HG02885 (cell line): ENCODE results near the gene GRIP2.
"Not testable (repeated sequence)": the region's sequence is repeated elsewhere in the genome, so short reads cannot be mapped to it uniquely, and the experiment has no call there.

Experiments used
- ATAC-seq: cut with Tn5 transposase; IDR thresholded peaks from one replicate; pipeline ENCODE4 v1.9.1; 2021; ENCODE audit warnings: mild to moderate bottlenecking; ENCODE audit not compliant: unreplicated experiment, poor library complexity

The GRIP2 gene

GRCh38 chr3:14523792-14524191 is 16.4 kb downstream of the GRIP2 start:
- ATAC-seq: no peak

GRCh38 chr3:14522768-14523167 is 17.4 kb downstream of the GRIP2 start:
- ATAC-seq: no peak

GRCh38 chr3:14522129-14522691 is 17.9 kb downstream of the GRIP2 start:
- ATAC-seq: no peak

GRCh38 chr3:14521611-14522010 is 18.5 kb downstream of the GRIP2 start:
- ATAC-seq: no peak

- ATAC-seq: no peak
Observed at GRCh38 chr3:14520967-14521366, 19.2 kb downstream of the GRIP2 start.

GRCh38 chr3:14520149-14520548 is 20.0 kb downstream of the GRIP2 start:
- no peak for ATAC-seq

- ATAC-seq: no peak
Observed at GRCh38 chr3:14519406-14519805, 20.7 kb downstream of the GRIP2 start.

- no peak for ATAC-seq
Observed at GRCh38 chr3:14518893-14519292, 21.2 kb downstream of the GRIP2 start.

- ATAC-seq: no peak
Observed at GRCh38 chr3:14518432-14518802, 21.7 kb downstream of the GRIP2 start.

GRCh38 chr3:14517601-14518431 is 22.3 kb downstream of the GRIP2 start:
- ATAC-seq: no peak

- ATAC-seq: no peak
Observed at GRCh38 chr3:14516738-14517345, 23.3 kb downstream of the GRIP2 start.

- not testable (repeated sequence) for ATAC-seq
Observed at GRCh38 chr3:14515526-14515925, 24.6 kb downstream of the GRIP2 start.

GRCh38 chr3:14514323-14514720 is 25.8 kb downstream of the GRIP2 start:
- ATAC-seq: no peak

GRCh38 chr3:14513566-14514322 is 26.4 kb downstream of the GRIP2 start:
- no peak for ATAC-seq

- no peak for ATAC-seq
Observed at GRCh38 chr3:14512942-14513327, 27.2 kb downstream of the GRIP2 start.

- ATAC-seq: no peak
Observed at GRCh38 chr3:14512281-14512941, 27.7 kb downstream of the GRIP2 start.

GRCh38 chr3:14511623-14512280 is 28.4 kb downstream of the GRIP2 start:
- no peak for ATAC-seq

GRCh38 chr3:14510838-14511622 is 29.1 kb downstream of the GRIP2 start:
- no peak for ATAC-seq

- no peak for ATAC-seq
Observed at GRCh38 chr3:14509796-14510100, 30.4 kb downstream of the GRIP2 start.
